PC-3 (cell line): ENCODE measurements around the gene ASTN2.

Experiments
- EZH2 ChIP-seq: fragments of 300-600 bp; sonication (generic); IDR thresholded peaks from one replicate; pipeline ENCODE4 v1.6.1; 2017; ENCODE audit warnings: antibody characterized with exemption, mild to moderate bottlenecking, low read length; ENCODE audit not compliant: unreplicated experiment
- TF ChIP-seq, protein P1 (sequence below): fragments of 300-600 bp; sonication (generic); conservative IDR thresholded peaks from 2 replicates; pipeline ENCODE4 v1.5.1; 2017; ENCODE audit warnings: antibody characterized with exemption, low read depth, mild to moderate bottlenecking, low read length

DNA sequence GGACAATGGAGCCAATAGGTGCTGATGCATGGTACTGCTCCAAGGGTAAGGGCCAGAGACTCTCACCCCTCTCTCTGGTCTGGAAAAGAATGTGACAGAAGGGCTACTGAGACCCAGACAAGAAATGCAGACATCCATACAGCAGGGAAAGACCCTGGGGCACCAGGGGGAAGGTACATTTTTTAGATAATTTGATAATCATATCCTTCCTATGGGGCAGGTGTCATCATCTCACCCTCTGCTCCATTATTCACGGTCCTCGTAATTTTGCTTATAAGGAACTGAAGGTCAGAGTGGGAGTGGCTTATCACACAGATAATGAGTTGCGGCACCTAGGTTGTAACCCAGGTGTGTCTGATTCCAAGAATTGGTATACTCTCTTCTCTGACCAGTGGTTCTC is 637.7 kb downstream of the ASTN2 start:
- TF ChIP-seq, protein P1, sequence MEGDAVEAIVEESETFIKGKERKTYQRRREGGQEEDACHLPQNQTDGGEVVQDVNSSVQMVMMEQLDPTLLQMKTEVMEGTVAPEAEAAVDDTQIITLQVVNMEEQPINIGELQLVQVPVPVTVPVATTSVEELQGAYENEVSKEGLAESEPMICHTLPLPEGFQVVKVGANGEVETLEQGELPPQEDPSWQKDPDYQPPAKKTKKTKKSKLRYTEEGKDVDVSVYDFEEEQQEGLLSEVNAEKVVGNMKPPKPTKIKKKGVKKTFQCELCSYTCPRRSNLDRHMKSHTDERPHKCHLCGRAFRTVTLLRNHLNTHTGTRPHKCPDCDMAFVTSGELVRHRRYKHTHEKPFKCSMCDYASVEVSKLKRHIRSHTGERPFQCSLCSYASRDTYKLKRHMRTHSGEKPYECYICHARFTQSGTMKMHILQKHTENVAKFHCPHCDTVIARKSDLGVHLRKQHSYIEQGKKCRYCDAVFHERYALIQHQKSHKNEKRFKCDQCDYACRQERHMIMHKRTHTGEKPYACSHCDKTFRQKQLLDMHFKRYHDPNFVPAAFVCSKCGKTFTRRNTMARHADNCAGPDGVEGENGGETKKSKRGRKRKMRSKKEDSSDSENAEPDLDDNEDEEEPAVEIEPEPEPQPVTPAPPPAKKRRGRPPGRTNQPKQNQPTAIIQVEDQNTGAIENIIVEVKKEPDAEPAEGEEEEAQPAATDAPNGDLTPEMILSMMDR = no peak
- TF ChIP-seq EZH2 = no peak
